HepG2 (cell line): ENCODE measurements around the gene PLB1. TPM values are rescaled to one million over a fixed set of nuclear protein-coding genes. Genes with fewer than 3 reads are reported as not detected.

Experiments
- BRD4 ChIP-seq: sonication (generic); formaldehyde crosslinking; IDR thresholded peaks from 2 replicates; pipeline ENCODE4 v1.4.0; 2020; ENCODE audit warnings: missing genetic modification reagents
- ELF1 ChIP-seq: sonication (generic); formaldehyde crosslinking; IDR thresholded peaks from 2 replicates; pipeline ENCODE4 v1.4.0; 2020; ENCODE audit warnings: missing genetic modification reagents
- ETV5 ChIP-seq: IDR thresholded peaks from 2 replicates; pipeline ENCODE4 v1.6.1; 2018; ENCODE audit warnings: missing biosample characterization, missing genetic modification reagents, inconsistent platforms, borderline replicate concordance
- FOSL2 ChIP-seq: sonication (generic); formaldehyde crosslinking; IDR thresholded peaks from 2 replicates; pipeline ENCODE4 v1.4.0; 2020; ENCODE audit warnings: missing genetic modification reagents
- GABPB1 ChIP-seq: IDR thresholded peaks from 2 replicates; pipeline ENCODE4 v1.6.1; 2016; ENCODE audit warnings: mild to moderate bottlenecking, missing genetic modification reagents, moderate library complexity, missing compliant biosample characterization
- GATAD2A ChIP-seq: IDR thresholded peaks from 2 replicates; pipeline ENCODE4 v1.6.1; 2016
- KLF11 ChIP-seq: IDR thresholded peaks from 2 replicates; pipeline ENCODE4 v1.6.1; 2016; ENCODE audit warnings: missing compliant biosample characterization
- NFE2L1 ChIP-seq: sonication (generic); formaldehyde crosslinking; IDR thresholded peaks from 2 replicates; pipeline ENCODE4 v1.4.0; 2020; ENCODE audit warnings: missing genetic modification reagents, mild to moderate bottlenecking, borderline replicate concordance
- NR2F6 ChIP-seq, 2 experiments: IDR thresholded peaks; 2 replicates each; pipeline ENCODE4 v1.6.1; 2016; ENCODE audit warnings: antibody characterized with exemption in 1 of 2, mild to moderate bottlenecking in 1 of 2
- SIN3A ChIP-seq: IDR thresholded peaks from 2 replicates; pipeline ENCODE4 v1.6.1; 2011; ENCODE audit warnings: low read depth, mild to moderate bottlenecking, control low read depth, low read length, borderline replicate concordance
- SOX5 ChIP-seq: IDR thresholded peaks from 2 replicates; pipeline ENCODE4 v1.6.1; 2016; ENCODE audit warnings: borderline replicate concordance
- ZFY ChIP-seq: sonication (generic); formaldehyde crosslinking; IDR thresholded peaks from 2 replicates; pipeline ENCODE4 v1.4.0; 2020; ENCODE audit warnings: missing genetic modification reagents
- ZMAT3 ChIP-seq: sonication (generic); formaldehyde crosslinking; conservative IDR thresholded peaks from 2 replicates; pipeline ENCODE4 v1.7.0; 2021; ENCODE audit warnings: missing genetic modification reagents
- ZNF619 ChIP-seq: sonication (generic); formaldehyde crosslinking; IDR thresholded peaks from 2 replicates; pipeline ENCODE4 v1.4.0; 2020; ENCODE audit warnings: mild to moderate bottlenecking, missing genetic modification reagents
- ZNF644 ChIP-seq: IDR thresholded peaks from 2 replicates; pipeline ENCODE4 v1.6.1; 2016; ENCODE audit warnings: low read depth
- polyA plus RNA-seq, 8 experiments: library from polyadenylated mRNA; depleted of rRNA in 3 of 8; stranded (reverse) in 7 of 8; unstranded in 1 of 8; fragments of >200 nt; fragmentation: Illumina TruSeq in 4 of 8; extraction: Trizol in 4 of 8; gene quantifications; 2 replicates each; pipeline versions ENCODE4 v1.2.1 to v1.2.3, GENCODE V29; 2011 to 2016; ENCODE audit warnings: low read depth in 4 of 8, missing spikeins in 1 of 8, mixed read lengths in 1 of 8; ENCODE audit not compliant: insufficient read depth in 1 of 8
- total RNA-seq, 5 experiments: library from RNA; depleted of rRNA; stranded (reverse); fragments of >200 nt; fragmentation: Illumina TruSeq; extraction: Trizol; gene quantifications; 2 replicates each; pipeline ENCODE4 v1.2.3, GENCODE V29; 2016; ENCODE audit warnings: low read depth in 1 of 5
- TF ChIP-seq, protein P1 (sequence below): sonication (generic); formaldehyde crosslinking; IDR thresholded peaks from 2 replicates; pipeline ENCODE4 v1.5.1; 2020; ENCODE audit warnings: mild to moderate bottlenecking, moderate library complexity, missing genetic modification reagents
- TF ChIP-seq, protein P2 (sequence below): sonication (generic); formaldehyde crosslinking; IDR thresholded peaks from 2 replicates; pipeline ENCODE4 v1.4.0; 2020; ENCODE audit warnings: mild to moderate bottlenecking, low read depth, missing genetic modification reagents
- TF ChIP-seq, protein P3 (sequence below): sonication (generic); formaldehyde crosslinking; IDR thresholded peaks from 2 replicates; pipeline ENCODE4 v1.4.0; 2020; ENCODE audit warnings: mild to moderate bottlenecking, missing genetic modification reagents, borderline replicate concordance
- TF ChIP-seq, protein P4 (sequence below): sonication (generic); formaldehyde crosslinking; IDR thresholded peaks from 2 replicates; pipeline ENCODE4 v1.4.0; 2020; ENCODE audit warnings: missing genetic modification reagents, low read depth, mild to moderate bottlenecking, borderline replicate concordance
- TF ChIP-seq, protein P5 (sequence below): IDR thresholded peaks from 2 replicates; pipeline ENCODE4 v1.6.1; 2012; ENCODE audit warnings: low read length, improper control_type of control experiment

Gene PLB1
- total and polyA plus RNA-seq, 2 of the 13 experiments (the other 11 are each of a cell fraction or from before 2014, with no cell fraction given) = 0.20 to 1.8 TPM

DNA sequence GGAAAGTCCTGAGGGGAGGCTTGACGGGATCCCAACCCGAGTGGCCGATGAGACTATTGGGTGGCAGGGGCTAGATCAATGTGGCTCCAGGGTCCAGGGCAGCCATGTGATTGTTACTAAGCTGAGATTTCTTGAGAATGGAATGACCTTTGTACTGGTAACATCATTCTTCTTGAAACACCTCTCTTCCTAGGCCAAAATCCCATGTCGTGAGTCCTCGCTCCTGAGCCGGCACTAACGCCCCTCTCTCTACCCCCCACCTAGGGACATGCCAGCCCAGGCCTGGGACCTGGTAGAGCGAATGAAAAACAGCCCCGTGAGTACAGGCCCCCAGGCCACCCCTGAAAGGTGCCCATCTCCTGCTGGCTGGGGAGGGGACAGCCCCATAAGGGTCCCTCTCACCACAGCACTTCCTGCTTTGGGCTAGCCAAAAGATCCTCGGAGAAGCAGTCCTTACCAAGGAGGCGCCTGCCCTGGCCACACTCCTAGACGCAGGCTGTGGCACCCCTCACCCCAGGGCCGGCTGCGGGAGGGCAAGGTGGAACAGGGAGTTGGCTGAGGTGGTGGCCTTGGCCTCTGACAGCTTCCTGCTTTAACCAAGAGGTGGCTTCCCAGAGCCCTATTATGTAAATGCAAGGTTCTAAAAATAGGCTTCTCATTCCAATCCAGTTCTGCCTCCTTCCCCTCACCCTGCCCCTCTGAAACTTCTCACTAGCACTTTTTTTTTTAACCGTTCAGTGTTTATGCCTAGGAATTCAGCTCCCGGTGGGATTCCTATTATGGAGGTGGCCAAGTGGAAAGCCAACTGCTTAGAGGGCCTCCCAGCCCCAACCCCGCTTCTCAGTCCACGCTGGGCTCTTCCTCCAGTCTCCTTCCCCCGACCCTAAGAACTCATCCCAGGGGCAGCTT, 129.2 kb downstream of the PLB1 start (continued):
- TF ChIP-seq NR2F6 (IDR thresholded peaks at IDR 0.05) (peak; percentile 50; the same call in 1 of the 2 replicates), NR2F6 (CRISPR knock-in tag; IDR thresholded peaks at IDR 0.05) (peak; percentile 86), GABPB1 (CRISPR knock-in tag) (peak; percentile 66), NFE2L1 (CRISPR knock-in tag) (no peak), ETV5 (CRISPR knock-in tag) (peak; percentile 32; the same call in 1 of the 2 replicates), FOSL2 (0 out of 2 replicates have a peak, but pooled peaks have one; percentile 30), ZNF644 (CRISPR knock-in tag) (peak; percentile 58; the same call in 1 of the 2 replicates), SIN3A (no peak), ELF1 (CRISPR knock-in tag) (peak; percentile 46), ZNF619 (CRISPR knock-in tag) (no peak), GATAD2A (CRISPR knock-in tag) (peak; percentile 29; the same call in 1 of the 2 replicates), ZMAT3 (CRISPR knock-in tag) (0 out of 2 replicates have a peak, but pooled peaks have one; percentile 47), KLF11 (no peak), BRD4 (no peak), ZFY (CRISPR knock-in tag) (no peak), SOX5 (CRISPR knock-in tag) (peak; percentile 37; the same call in 1 of the 2 replicates)
- TF ChIP-seq, protein P1, sequence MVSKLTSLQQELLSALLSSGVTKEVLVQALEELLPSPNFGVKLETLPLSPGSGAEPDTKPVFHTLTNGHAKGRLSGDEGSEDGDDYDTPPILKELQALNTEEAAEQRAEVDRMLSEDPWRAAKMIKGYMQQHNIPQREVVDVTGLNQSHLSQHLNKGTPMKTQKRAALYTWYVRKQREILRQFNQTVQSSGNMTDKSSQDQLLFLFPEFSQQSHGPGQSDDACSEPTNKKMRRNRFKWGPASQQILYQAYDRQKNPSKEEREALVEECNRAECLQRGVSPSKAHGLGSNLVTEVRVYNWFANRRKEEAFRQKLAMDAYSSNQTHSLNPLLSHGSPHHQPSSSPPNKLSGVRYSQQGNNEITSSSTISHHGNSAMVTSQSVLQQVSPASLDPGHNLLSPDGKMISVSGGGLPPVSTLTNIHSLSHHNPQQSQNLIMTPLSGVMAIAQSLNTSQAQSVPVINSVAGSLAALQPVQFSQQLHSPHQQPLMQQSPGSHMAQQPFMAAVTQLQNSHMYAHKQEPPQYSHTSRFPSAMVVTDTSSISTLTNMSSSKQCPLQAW (CRISPR knock-in tag) = peak; percentile 60; the same call in 1 of the 2 replicates
- TF ChIP-seq, protein P2, sequence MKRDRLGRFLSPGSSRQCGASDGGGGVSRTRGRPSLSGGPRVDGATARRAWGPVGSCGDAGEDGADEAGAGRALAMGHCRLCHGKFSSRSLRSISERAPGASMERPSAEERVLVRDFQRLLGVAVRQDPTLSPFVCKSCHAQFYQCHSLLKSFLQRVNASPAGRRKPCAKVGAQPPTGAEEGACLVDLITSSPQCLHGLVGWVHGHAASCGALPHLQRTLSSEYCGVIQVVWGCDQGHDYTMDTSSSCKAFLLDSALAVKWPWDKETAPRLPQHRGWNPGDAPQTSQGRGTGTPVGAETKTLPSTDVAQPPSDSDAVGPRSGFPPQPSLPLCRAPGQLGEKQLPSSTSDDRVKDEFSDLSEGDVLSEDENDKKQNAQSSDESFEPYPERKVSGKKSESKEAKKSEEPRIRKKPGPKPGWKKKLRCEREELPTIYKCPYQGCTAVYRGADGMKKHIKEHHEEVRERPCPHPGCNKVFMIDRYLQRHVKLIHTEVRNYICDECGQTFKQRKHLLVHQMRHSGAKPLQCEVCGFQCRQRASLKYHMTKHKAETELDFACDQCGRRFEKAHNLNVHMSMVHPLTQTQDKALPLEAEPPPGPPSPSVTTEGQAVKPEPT (CRISPR knock-in tag) = no peak
- TF ChIP-seq, protein P3, sequence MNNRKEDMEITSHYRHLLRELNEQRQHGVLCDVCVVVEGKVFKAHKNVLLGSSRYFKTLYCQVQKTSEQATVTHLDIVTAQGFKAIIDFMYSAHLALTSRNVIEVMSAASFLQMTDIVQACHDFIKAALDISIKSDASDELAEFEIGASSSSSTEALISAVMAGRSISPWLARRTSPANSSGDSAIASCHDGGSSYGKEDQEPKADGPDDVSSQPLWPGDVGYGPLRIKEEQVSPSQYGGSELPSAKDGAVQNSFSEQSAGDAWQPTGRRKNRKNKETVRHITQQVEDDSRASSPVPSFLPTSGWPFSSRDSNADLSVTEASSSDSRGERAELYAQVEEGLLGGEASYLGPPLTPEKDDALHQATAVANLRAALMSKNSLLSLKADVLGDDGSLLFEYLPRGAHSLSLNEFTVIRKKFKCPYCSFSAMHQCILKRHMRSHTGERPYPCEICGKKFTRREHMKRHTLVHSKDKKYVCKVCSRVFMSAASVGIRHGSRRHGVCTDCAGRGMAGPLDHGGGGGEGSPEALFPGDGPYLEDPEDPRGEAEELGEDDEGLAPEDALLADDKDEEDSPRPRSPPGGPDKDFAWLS (CRISPR knock-in tag) = no peak
- TF ChIP-seq, protein P4, sequence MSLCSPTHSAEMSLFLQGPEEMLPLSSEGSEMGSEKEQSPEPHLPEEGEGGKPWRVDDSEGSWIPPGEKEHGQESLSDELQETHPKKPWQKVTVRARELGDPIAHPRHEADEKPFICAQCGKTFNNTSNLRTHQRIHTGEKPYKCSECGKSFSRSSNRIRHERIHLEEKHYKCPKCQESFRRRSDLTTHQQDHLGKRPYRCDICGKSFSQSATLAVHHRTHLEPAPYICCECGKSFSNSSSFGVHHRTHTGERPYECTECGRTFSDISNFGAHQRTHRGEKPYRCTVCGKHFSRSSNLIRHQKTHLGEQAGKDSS (CRISPR knock-in tag) = no peak
- TF ChIP-seq, protein P5, sequence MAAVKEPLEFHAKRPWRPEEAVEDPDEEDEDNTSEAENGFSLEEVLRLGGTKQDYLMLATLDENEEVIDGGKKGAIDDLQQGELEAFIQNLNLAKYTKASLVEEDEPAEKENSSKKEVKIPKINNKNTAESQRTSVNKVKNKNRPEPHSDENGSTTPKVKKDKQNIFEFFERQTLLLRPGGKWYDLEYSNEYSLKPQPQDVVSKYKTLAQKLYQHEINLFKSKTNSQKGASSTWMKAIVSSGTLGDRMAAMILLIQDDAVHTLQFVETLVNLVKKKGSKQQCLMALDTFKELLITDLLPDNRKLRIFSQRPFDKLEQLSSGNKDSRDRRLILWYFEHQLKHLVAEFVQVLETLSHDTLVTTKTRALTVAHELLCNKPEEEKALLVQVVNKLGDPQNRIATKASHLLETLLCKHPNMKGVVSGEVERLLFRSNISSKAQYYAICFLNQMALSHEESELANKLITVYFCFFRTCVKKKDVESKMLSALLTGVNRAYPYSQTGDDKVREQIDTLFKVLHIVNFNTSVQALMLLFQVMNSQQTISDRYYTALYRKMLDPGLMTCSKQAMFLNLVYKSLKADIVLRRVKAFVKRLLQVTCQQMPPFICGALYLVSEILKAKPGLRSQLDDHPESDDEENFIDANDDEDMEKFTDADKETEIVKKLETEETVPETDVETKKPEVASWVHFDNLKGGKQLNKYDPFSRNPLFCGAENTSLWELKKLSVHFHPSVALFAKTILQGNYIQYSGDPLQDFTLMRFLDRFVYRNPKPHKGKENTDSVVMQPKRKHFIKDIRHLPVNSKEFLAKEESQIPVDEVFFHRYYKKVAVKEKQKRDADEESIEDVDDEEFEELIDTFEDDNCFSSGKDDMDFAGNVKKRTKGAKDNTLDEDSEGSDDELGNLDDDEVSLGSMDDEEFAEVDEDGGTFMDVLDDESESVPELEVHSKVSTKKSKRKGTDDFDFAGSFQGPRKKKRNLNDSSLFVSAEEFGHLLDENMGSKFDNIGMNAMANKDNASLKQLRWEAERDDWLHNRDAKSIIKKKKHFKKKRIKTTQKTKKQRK = no peak
